H1 (cell line): ENCODE data around the gene VSX2. TPM values are rescaled to one million over a fixed set of nuclear protein-coding genes. Genes with fewer than 3 reads are reported as not detected.

Source experiments
- CTCF ChIA-PET: fragments of 300-600 bp; sonication (Branson Sonifier 250); formaldehyde crosslinking; loops from one replicate; lab custom pipeline; 2021; ENCODE audit not compliant: partially characterized antibody; lab: Charles Lee
- POLR2A ChIA-PET: fragments of 300-600 bp; sonication (Branson Sonifier 250); formaldehyde crosslinking; loops from one replicate; lab custom pipeline; 2021; ENCODE audit warnings: inconsistent platforms; ENCODE audit not compliant: partially characterized antibody; lab: Charles Lee
- DNase-seq, 2 experiments: peaks; one replicate each; pipeline versions ENCODE4 v3.0.0 to v3.0.0-alpha.2; 2010 to 2022; ENCODE audit warnings: low spot score in 2 of 2, low read depth in 1 of 2, mixed read lengths in 1 of 2
- FAIRE-seq: peaks from 2 replicates; lab custom pipeline; 2011; peaks lifted over from hg19 to GRCh38; lab: Jason Lieb, UNC
- H2AFZ ChIP-seq: 2 replicates; pipeline ENCODE4 v1.8.1; 2012; ENCODE audit warnings: low read length, inconsistent platforms
- H2AK5ac ChIP-seq: 2 replicates; pipeline ENCODE4 v1.6.1; 2013; ENCODE audit warnings: low read depth, low read length
- H2BK120ac ChIP-seq: replicated peaks from 2 replicates; pipeline ENCODE3; 2013; ENCODE audit warnings: low read depth, low read length, inconsistent platforms
- H2BK12ac ChIP-seq: 2 replicates; pipeline ENCODE4 v1.6.1; 2013; ENCODE audit warnings: low read depth, low read length
- H2BK15ac ChIP-seq: 2 replicates; pipeline ENCODE4 v1.6.1; 2013; ENCODE audit warnings: low read length
- H2BK20ac ChIP-seq: 2 replicates; pipeline ENCODE4 v1.6.1; 2013; ENCODE audit warnings: low read length
- H2BK5ac ChIP-seq: 2 replicates; pipeline ENCODE4 v1.6.1; 2013; ENCODE audit warnings: low read depth, low read length
- H3K14ac ChIP-seq: 2 replicates; pipeline ENCODE4 v1.6.1; 2013; ENCODE audit warnings: inconsistent platforms; ENCODE audit not compliant: insufficient read length
- H3K18ac ChIP-seq: 2 replicates; pipeline ENCODE4 v1.6.1; 2013; ENCODE audit warnings: low read length; ENCODE audit errors: extremely low read depth
- H3K23ac ChIP-seq: 2 replicates; pipeline ENCODE4 v1.6.1; 2013; ENCODE audit warnings: inconsistent platforms; ENCODE audit not compliant: insufficient read length
- H3K23me2 ChIP-seq: 2 replicates; pipeline ENCODE4 v1.6.1; 2013; ENCODE audit warnings: low read depth, low read length
- H3K27ac ChIP-seq: 2 replicates; pipeline ENCODE4 v1.6.1; 2011; ENCODE audit warnings: low read depth, low read length, inconsistent platforms
- H3K27me3 ChIP-seq, 4 experiments: replicated peaks in 1 of 4; 1 replicate in 1 of 4; 2 replicates in 3 of 4; pipeline versions ENCODE4 v1.6.1 to v1.8.1; 2011 to 2013; ENCODE audit warnings: low read length in 3 of 4, mild to moderate bottlenecking in 3 of 4, inconsistent platforms in 2 of 4, mixed read lengths in 2 of 4, moderate library complexity in 1 of 4; ENCODE audit not compliant: control insufficient read depth in 3 of 4, insufficient read depth in 3 of 4; ENCODE audit errors: extremely low read depth in 1 of 4
- H3K36me3 ChIP-seq, 4 experiments: 2 replicates each; pipeline versions ENCODE4 v1.6.1 to v1.8.1; 2011 to 2013; ENCODE audit warnings: mild to moderate bottlenecking in 4 of 4, low read length in 3 of 4, moderate library complexity in 2 of 4, control low read depth in 1 of 4, inconsistent platforms in 1 of 4; ENCODE audit not compliant: insufficient read depth in 4 of 4, control insufficient read depth in 2 of 4
- H3K4ac ChIP-seq: replicated peaks from 2 replicates; pipeline ENCODE3; 2013; ENCODE audit warnings: low read length, low read depth, mixed read lengths, inconsistent platforms; ENCODE audit not compliant: insufficient read length
- H3K4me1 ChIP-seq, 4 experiments: replicated peaks in 1 of 4; 1 replicate in 1 of 4; 2 replicates in 3 of 4; pipeline versions ENCODE4 v1.6.1 to v1.8.1; 2011 to 2013; ENCODE audit warnings: low read length in 3 of 4, inconsistent platforms in 2 of 4, mixed read lengths in 1 of 4; ENCODE audit not compliant: insufficient read depth in 4 of 4, control insufficient read depth in 3 of 4
- H3K4me2 ChIP-seq, 2 experiments: 2 replicates each; pipeline versions ENCODE4 v1.6.1 to v1.8.1; 2011 to 2013; ENCODE audit warnings: low read depth in 2 of 2, low read length in 2 of 2, control low read depth in 1 of 2, inconsistent platforms in 1 of 2, mild to moderate bottlenecking in 1 of 2; ENCODE audit not compliant: insufficient read depth in 1 of 2
- H3K4me3 ChIP-seq, 4 experiments: fragments of 200-600, 300-600 bp in 1 of 4; sonication (generic), shearing (Covaris generic), sonication (Bioruptor Twin) in 1 of 4; 2 replicates each; pipeline versions ENCODE4 v1.5.1 to v1.8.1; 2011 to 2016; ENCODE audit warnings: low read length in 4 of 4, low read depth in 3 of 4, control low read depth in 2 of 4, inconsistent platforms in 2 of 4, mild to moderate bottlenecking in 2 of 4, mixed read lengths in 1 of 4, moderate library complexity in 1 of 4; ENCODE audit not compliant: insufficient read depth in 2 of 4; ENCODE audit errors: extremely low read depth in 1 of 4
- H3K56ac ChIP-seq: replicated peaks from 2 replicates; pipeline ENCODE3; 2013; ENCODE audit warnings: low read depth, mild to moderate bottlenecking, mixed read lengths, low read length, inconsistent platforms; ENCODE audit not compliant: insufficient read length
- H3K79me1 ChIP-seq: 2 replicates; pipeline ENCODE4 v1.6.1; 2013; ENCODE audit warnings: low read depth, low read length, control low read depth
- H3K79me2 ChIP-seq, 2 experiments: 2 replicates each; pipeline versions ENCODE4 v1.6.1 to v1.8.1; 2012 to 2013; ENCODE audit warnings: low read length in 2 of 2, mild to moderate bottlenecking in 2 of 2, inconsistent platforms in 1 of 2; ENCODE audit not compliant: insufficient read depth in 2 of 2, control insufficient read depth in 1 of 2
- H3K9ac ChIP-seq, 4 experiments: replicated peaks in 1 of 4; 1 replicate in 1 of 4; 2 replicates in 3 of 4; pipeline versions ENCODE4 v1.6.1 to v1.8.1; 2011 to 2013; ENCODE audit warnings: low read depth in 3 of 4, low read length in 3 of 4, control low read depth in 2 of 4, mild to moderate bottlenecking in 2 of 4, moderate library complexity in 2 of 4, inconsistent platforms in 1 of 4; ENCODE audit errors: extremely low read depth in 1 of 4
- H3K9me3 ChIP-seq, 2 experiments: 2 replicates each; pipeline versions ENCODE4 v1.6.1 to v1.8.1; 2012 to 2013; ENCODE audit warnings: mild to moderate bottlenecking in 2 of 2, moderate library complexity in 2 of 2, control low read depth in 1 of 2, inconsistent platforms in 1 of 2, low read depth in 1 of 2, low read length in 1 of 2, mixed read lengths in 1 of 2; ENCODE audit not compliant: insufficient read depth in 2 of 2
- H4K20me1 ChIP-seq, 2 experiments: replicated peaks in 1 of 2; 2 replicates each; pipeline versions ENCODE3 to v1.8.1; 2011 to 2013; ENCODE audit warnings: inconsistent platforms in 2 of 2, low read length in 2 of 2, mild to moderate bottlenecking in 1 of 2; ENCODE audit not compliant: insufficient read depth in 2 of 2, control insufficient read depth in 1 of 2
- H4K5ac ChIP-seq: 2 replicates; pipeline ENCODE4 v1.6.1; 2013; ENCODE audit warnings: low read length, low read depth, mixed read lengths, inconsistent platforms; ENCODE audit not compliant: insufficient read length
- H4K8ac ChIP-seq: 2 replicates; pipeline ENCODE4 v1.8.0; 2013; ENCODE audit warnings: mild to moderate bottlenecking, moderate library complexity, low read length, inconsistent platforms; ENCODE audit not compliant: insufficient read depth; ENCODE audit errors: extremely low read depth
- H4K91ac ChIP-seq: replicated peaks from 2 replicates; pipeline ENCODE3; 2013; ENCODE audit warnings: low read length, mixed read lengths, inconsistent platforms; ENCODE audit not compliant: insufficient read length
- ATF2 ChIP-seq: IDR thresholded peaks from 2 replicates; pipeline ENCODE4 v1.6.1; 2012; ENCODE audit warnings: low read length, inconsistent platforms
- BACH1 ChIP-seq: IDR thresholded peaks from 2 replicates; pipeline ENCODE4 v1.6.1; 2012; ENCODE audit warnings: low read length, improper control_type of control experiment
- CBX8 ChIP-seq: fragments of 300-800, 300-1000 bp; sonication (generic); IDR thresholded peaks from 2 replicates; pipeline ENCODE4 v1.7.1; 2016; ENCODE audit warnings: low read depth, low read length, borderline replicate concordance
- NANOG ChIP-seq: IDR thresholded peaks from 2 replicates; pipeline ENCODE4 v1.6.1; 2011; ENCODE audit warnings: low read length, low read depth, mild to moderate bottlenecking, inconsistent platforms; ENCODE audit not compliant: insufficient read depth, poor library complexity, severe bottlenecking
- WGBS, 2 experiments: shearing (Covaris generic) in 1 of 2; methylation state at CpG; one replicate each; pipeline versions ENCODE4 v1.1.6 to v1.1.7; 2013 to 2015; ENCODE audit warnings: low lambda C conversion rate in 2 of 2, mixed read lengths in 2 of 2, inconsistent platforms in 1 of 2, low coverage in 1 of 2, missing lambda C conversion rate in 1 of 2; ENCODE audit not compliant: insufficient replicate concordance in 2 of 2, insufficient coverage in 1 of 2, insufficient read length in 1 of 2; ENCODE audit errors: extremely low coverage in 1 of 2, missing lambda C conversion rate in 1 of 2; 5-methylcytosine and 5-hydroxymethylcytosine counted together
- polyA plus RNA-seq, 7 experiments: library from polyadenylated mRNA; depleted of rRNA in 3 of 7; stranded (reverse) in 5 of 7; unstranded in 2 of 7; fragments of >200 nt in 5 of 7; fragments of 200-250 nt in 2 of 7; gene quantifications; 1 replicate in 5 of 7; 2 replicates in 1 of 7; 4 replicates in 1 of 7; pipeline versions ENCODE4 v1.2.1 to v1.2.3, GENCODE V29; 2011 to 2013; ENCODE audit warnings: missing spikeins in 2 of 7, mixed read lengths in 2 of 7
- total RNA-seq: library from RNA; stranded (reverse); fragmentation: NEBNext Ultra II Directional; extraction: Animal tissue kit (Norgen Biotek cat#: 25700); gene quantifications from 2 replicates; pipeline ENCODE4 v1.2.1, GENCODE V29; 2021
- TF ChIP-seq, protein P1 (sequence below), 3 experiments: IDR thresholded peaks; 1 replicate in 2 of 3; 2 replicates in 1 of 3; pipeline versions ENCODE4 v1.5.1 to v1.6.1; 2011; ENCODE audit warnings: low read length in 3 of 3, mild to moderate bottlenecking in 3 of 3, inconsistent platforms in 2 of 3, low read depth in 1 of 3, moderate library complexity in 1 of 3; ENCODE audit not compliant: insufficient read depth in 1 of 3; ENCODE audit errors: control extremely low read depth in 1 of 3

The VSX2 gene
- total and polyA plus RNA-seq, 2 of the 8 experiments (the other 6 are each of a cell fraction or from before 2014, with no cell fraction given), result 0.08 to 0.22 TPM

GRCh38 chr14:74262076-74262475 lies 22.8 kb downstream of the VSX2 start:
- Histone ChIP-seq H3K14ac (no peak overlapping the region), H3K4me2 (no peak overlapping the region), H3K18ac (no peak overlapping the region), H2AK5ac (no peak overlapping the region), H3K4ac (no peak overlapping the region), H3K79me2 (no peaks in the 10 kb centered on the region), H2BK5ac (no peak overlapping the region), H2BK20ac (no peak overlapping the region), H3K23ac (no peak overlapping the region), H2BK15ac (no peak overlapping the region), H4K20me1 (no peaks in the 10 kb centered on the region), H3K27me3 (peaks cover 3 to 18% (median 17%) of the 10 kb centered on the region in 4 experiments), H3K56ac (no peak overlapping the region), H3K79me1 (no peaks in the 10 kb centered on the region), H3K27ac (no peak overlapping the region), H3K23me2 (peaks cover 8% of the 10 kb centered on the region; the same call in 1 of the 2 replicates), H3K36me3 (no peaks in the 10 kb centered on the region), H2AFZ (no peak overlapping the region), H2BK12ac (no peak overlapping the region; the same call in 1 of the 2 replicates), H4K91ac (no peak overlapping the region), H3K9me3 (no peaks in the 10 kb centered on the region), H4K8ac (no peak overlapping the region), H3K4me3 (no peak overlapping the region), H2BK120ac (no peak overlapping the region), H3K9ac (no peak overlapping the region), H3K4me1 (peaks cover 0 to 2% (median 0%) of the 10 kb centered on the region in 4 experiments; a peak in 2 of 7 replicates), H4K5ac (no peak overlapping the region)
- ChIA-PET POLR2A (no interaction called here), CTCF (interaction anchor here (1.3 to 9.9 kb wide), 2 partner anchors 19 to 216 kb away, joined by 3 to 122 read pairs; partner anchors contain the start of gene VSX2)
- TF ChIP-seq ATF2, result no peak
- no peak for TF ChIP-seq CBX8
- TF ChIP-seq, protein P1, sequence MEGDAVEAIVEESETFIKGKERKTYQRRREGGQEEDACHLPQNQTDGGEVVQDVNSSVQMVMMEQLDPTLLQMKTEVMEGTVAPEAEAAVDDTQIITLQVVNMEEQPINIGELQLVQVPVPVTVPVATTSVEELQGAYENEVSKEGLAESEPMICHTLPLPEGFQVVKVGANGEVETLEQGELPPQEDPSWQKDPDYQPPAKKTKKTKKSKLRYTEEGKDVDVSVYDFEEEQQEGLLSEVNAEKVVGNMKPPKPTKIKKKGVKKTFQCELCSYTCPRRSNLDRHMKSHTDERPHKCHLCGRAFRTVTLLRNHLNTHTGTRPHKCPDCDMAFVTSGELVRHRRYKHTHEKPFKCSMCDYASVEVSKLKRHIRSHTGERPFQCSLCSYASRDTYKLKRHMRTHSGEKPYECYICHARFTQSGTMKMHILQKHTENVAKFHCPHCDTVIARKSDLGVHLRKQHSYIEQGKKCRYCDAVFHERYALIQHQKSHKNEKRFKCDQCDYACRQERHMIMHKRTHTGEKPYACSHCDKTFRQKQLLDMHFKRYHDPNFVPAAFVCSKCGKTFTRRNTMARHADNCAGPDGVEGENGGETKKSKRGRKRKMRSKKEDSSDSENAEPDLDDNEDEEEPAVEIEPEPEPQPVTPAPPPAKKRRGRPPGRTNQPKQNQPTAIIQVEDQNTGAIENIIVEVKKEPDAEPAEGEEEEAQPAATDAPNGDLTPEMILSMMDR (IDR thresholded peaks at IDR 0.05; ENCODE audit: control extremely low read depth in 1 of 3, insufficient read depth in 1 of 3, low read depth in 1 of 3, low read length in 3 of 3), result no peak
- TF ChIP-seq BACH1, result no peak
- TF ChIP-seq NANOG, result no peak
- no peak for DNase-seq
- 92% methylated on average over 9 of the region's 9 CpGs; no CpG with 5 or more reads in 1 of the 2 experiments for WGBS, 2 experiments
- FAIRE-seq, result no peak
